GM18505 (cell line): ENCODE measurements around the gene TRPM7.
"Not testable (repeated sequence)": the region's sequence is repeated elsewhere in the genome, so short reads cannot be mapped to it uniquely, and the experiment has no call there.

Experiments used
- ATAC-seq: cut with Tn5 transposase; IDR thresholded peaks from one replicate; pipeline ENCODE4 v1.9.1; 2021; ENCODE audit not compliant: unreplicated experiment
- POLR2A ChIP-seq: IDR thresholded peaks from 4 replicates; pipeline ENCODE4 v1.6.1; 2011; ENCODE audit warnings: borderline replicate concordance; ENCODE audit not compliant: insufficient read depth, insufficient read length; ENCODE audit errors: extremely low read depth

Gene TRPM7

GRCh38 chr15:50627351-50628055 is 59.1 kb downstream of the TRPM7 start:
- no peak for TF ChIP-seq POLR2A
- ATAC-seq: no peak

GRCh38 chr15:50624616-50625168 is 61.9 kb downstream of the TRPM7 start:
- ATAC-seq: no peak
- no peak for TF ChIP-seq POLR2A

GRCh38 chr15:50622361-50622943 is 64.1 kb downstream of the TRPM7 start:
- not testable (repeated sequence) for ATAC-seq

- not testable (repeated sequence) for ATAC-seq
Measured at GRCh38 chr15:50616960-50617359, 69.6 kb downstream of the TRPM7 start.

- not testable (repeated sequence) for ATAC-seq
Measured at GRCh38 chr15:50616554-50616953, 70.0 kb downstream of the TRPM7 start.

GRCh38 chr15:50613600-50613999 is 73.0 kb downstream of the TRPM7 start:
- no peak for TF ChIP-seq POLR2A
- ATAC-seq: no peak

GRCh38 chr15:50607129-50607528 is 79.5 kb downstream of the TRPM7 start:
- ATAC-seq: no peak
- TF ChIP-seq POLR2A: no peak

- TF ChIP-seq POLR2A: no peak
- ATAC-seq: no peak
Measured at GRCh38 chr15:50605462-50605861, 81.1 kb downstream of the TRPM7 start.

- not testable (repeated sequence) for ATAC-seq
Measured at GRCh38 chr15:50602028-50602427, 84.6 kb downstream of the TRPM7 start.

- ATAC-seq: no peak
- TF ChIP-seq POLR2A: no peak
Measured at GRCh38 chr15:50594311-50594710, 92.3 kb downstream of the TRPM7 start.

GRCh38 chr15:50593761-50594160 is 92.8 kb downstream of the TRPM7 start:
- ATAC-seq: no peak

GRCh38 chr15:50590288-50590687 is 96.3 kb downstream of the TRPM7 start:
- no peak for ATAC-seq
- TF ChIP-seq POLR2A: no peak

More at GRCh38 chr15:50593761-50594160, 92.8 kb downstream of the TRPM7 start:
- no peak for TF ChIP-seq POLR2A

- no peak for TF ChIP-seq POLR2A
Measured at GRCh38 chr15:50577492-50577891, 109.1 kb downstream of the TRPM7 start.

GRCh38 chr15:50576166-50576565 is 110.4 kb downstream of the TRPM7 start:
- TF ChIP-seq POLR2A: no peak
- no peak for ATAC-seq

More at GRCh38 chr15:50577492-50577891, 109.1 kb downstream of the TRPM7 start:
- ATAC-seq: no peak

- ATAC-seq: not testable (repeated sequence)
Measured at GRCh38 chr15:50573842-50574241, 112.8 kb downstream of the TRPM7 start.
